MG63 (cell line): ENCODE results near the gene TSPEAR. TPM values are rescaled to one million over a fixed set of nuclear protein-coding genes. Genes with fewer than 3 reads are reported as not detected.

Source experiments
- DNase-seq: peaks from one replicate; pipeline ENCODE4 v3.0.0-alpha.2; 2020
- H3K27me3 ChIP-seq: fragments of 250-450 bp; sonication (Bioruptor Pico); 2 replicates; pipeline ENCODE4 v1.5.1; 2020; ENCODE audit warnings: mild to moderate bottlenecking, moderate library complexity
- H3K36me3 ChIP-seq: fragments of 250-450 bp; sonication (Bioruptor Pico); 2 replicates; pipeline ENCODE4 v1.5.1; 2020; ENCODE audit warnings: mild to moderate bottlenecking, moderate library complexity
- H3K4me3 ChIP-seq: fragments of 250-450 bp; sonication (Bioruptor Pico); 2 replicates; pipeline ENCODE4 v1.5.1; 2020; ENCODE audit warnings: mild to moderate bottlenecking, moderate library complexity
- H3K9me3 ChIP-seq: fragments of 250-450 bp; sonication (Bioruptor Pico); 2 replicates; pipeline ENCODE4 v1.5.1; 2020; ENCODE audit warnings: mild to moderate bottlenecking, moderate library complexity
- total RNA-seq: library from RNA; depleted of rRNA; stranded (reverse); fragments of >200 nt; shearing (Covaris generic); gene quantifications from 2 replicates; pipeline ENCODE4 v1.2.3, GENCODE V29; 2014; ENCODE audit warnings: low replicate concordance; rRNA removed

TSPEAR gene
- total RNA-seq, 1 experiment from 2014 or later = not detected

GRCh38 chr21:44454058-44454457 is 257.3 kb downstream of the TSPEAR start:
- no peak overlapping the region for H3K4me3 ChIP-seq
- peaks cover 13% of the 10 kb centered on the region for H3K9me3 ChIP-seq
- peaks cover 24% of the 10 kb centered on the region for H3K27me3 ChIP-seq
- no peak for DNase-seq
- no peaks in the 10 kb centered on the region for H3K36me3 ChIP-seq

- peaks cover 26% of the 10 kb centered on the region for H3K27me3 ChIP-seq
- no peaks in the 10 kb centered on the region for H3K36me3 ChIP-seq
- no peak for DNase-seq
- H3K9me3 ChIP-seq = peaks cover 13% of the 10 kb centered on the region
- H3K4me3 ChIP-seq = no peak overlapping the region
Observed at GRCh38 chr21:44453120-44453519, 258.3 kb downstream of the TSPEAR start.

DNA sequence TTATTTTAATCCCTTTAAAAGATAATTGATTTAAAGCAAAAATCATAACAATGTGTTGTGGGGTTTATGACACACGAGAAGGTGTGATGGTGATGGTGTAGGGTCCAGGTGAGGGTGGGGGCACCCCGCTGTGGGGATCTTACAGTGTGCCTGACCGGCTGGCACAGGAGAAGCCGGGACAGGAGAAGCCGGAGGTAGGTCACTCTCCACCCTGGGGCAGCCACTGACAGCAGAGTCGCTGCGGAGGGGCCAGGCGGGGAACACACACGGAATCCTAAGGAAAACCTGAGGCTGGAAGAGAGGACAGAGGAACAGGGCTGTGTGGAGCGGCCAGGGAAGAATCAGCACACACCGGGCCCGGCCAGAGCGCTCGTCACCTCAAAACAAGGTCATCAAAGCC is 260.4 kb downstream of the TSPEAR start:
- no peak overlapping the region for H3K4me3 ChIP-seq
- DNase-seq = no peak
- peaks cover 35% of the 10 kb centered on the region for H3K27me3 ChIP-seq
- peaks cover 13% of the 10 kb centered on the region for H3K9me3 ChIP-seq
- no peaks in the 10 kb centered on the region for H3K36me3 ChIP-seq

GRCh38 chr21:44450402-44450801 is 261.0 kb downstream of the TSPEAR start:
- Histone ChIP-seq H3K27me3 (peaks cover 35% of the 10 kb centered on the region), H3K9me3 (peaks cover 13% of the 10 kb centered on the region), H3K4me3 (no peak overlapping the region), H3K36me3 (no peaks in the 10 kb centered on the region)
- DNase-seq = no peak

DNA sequence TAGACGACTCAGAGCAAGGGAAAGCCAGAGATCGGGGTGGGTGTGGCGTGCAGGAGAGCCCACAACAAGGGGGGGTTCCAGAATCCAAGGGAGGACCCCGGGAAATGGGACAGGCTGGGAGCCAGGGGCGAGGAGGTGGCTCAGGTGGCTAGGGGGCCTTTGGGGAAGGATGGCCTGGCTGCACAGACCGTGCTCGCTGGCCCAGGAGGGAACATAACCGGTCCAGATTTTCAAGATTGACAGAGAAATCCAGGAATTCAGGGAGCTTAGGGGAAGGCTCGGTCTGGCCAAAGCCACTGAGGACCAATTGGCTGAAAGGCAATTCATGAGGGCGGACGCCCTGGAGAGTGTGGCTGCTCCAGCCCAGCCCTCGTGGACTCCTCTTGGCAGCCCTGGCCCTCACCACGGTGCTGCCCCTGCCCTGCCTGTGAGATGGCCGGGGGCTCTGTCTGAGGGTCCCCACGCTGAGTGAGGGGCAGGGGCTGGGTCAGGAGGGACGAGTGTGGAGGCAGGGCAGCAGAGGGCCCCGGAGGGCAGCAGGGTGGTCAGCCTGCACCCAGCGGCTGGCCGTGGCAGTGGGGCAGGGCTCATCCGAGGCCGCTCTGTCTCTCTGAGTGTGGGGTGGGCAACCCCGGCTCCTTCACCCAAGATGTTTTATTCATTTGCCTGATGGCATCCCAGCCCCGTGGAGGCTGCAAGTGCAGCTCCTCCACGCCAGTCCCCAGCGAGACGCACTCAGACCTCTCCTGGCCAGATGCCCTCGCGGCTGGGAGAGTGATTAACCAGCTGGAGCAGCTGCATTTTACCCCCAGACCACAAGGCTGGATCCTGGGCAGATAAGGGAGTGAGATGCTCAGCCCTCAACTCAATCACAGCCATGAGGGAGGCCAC is 261.7 kb downstream of the TSPEAR start:
- Histone ChIP-seq H3K4me3 (no peak overlapping the region), H3K9me3 (peaks cover 12% of the 10 kb centered on the region), H3K36me3 (no peaks in the 10 kb centered on the region), H3K27me3 (peaks cover 34% of the 10 kb centered on the region)
- no peak for DNase-seq

- Histone ChIP-seq H3K27me3 (peaks cover 23% of the 10 kb centered on the region), H3K36me3 (no peaks in the 10 kb centered on the region), H3K4me3 (no peak overlapping the region), H3K9me3 (peaks cover 2% of the 10 kb centered on the region; the same call in 1 of the 2 replicates)
- DNase-seq = no peak
Observed at GRCh38 chr21:44448651-44449131, 262.7 kb downstream of the TSPEAR start.

Other genes starting within 250 kb of the TSPEAR start
- not detected in 2 replicates for gene KRTAP10-1, start 171.4 kb downstream of the TSPEAR start, total RNA-seq
- not detected in 2 replicates for gene KRTAP10-2, start 160.1 kb downstream of the TSPEAR start, total RNA-seq
- not detected in 2 replicates for gene KRTAP10-3, start 152.8 kb downstream of the TSPEAR start, total RNA-seq
- not detected in 2 replicates for gene KRTAP10-4, start 137.8 kb downstream of the TSPEAR start, total RNA-seq
- not detected in 2 replicates for gene KRTAP10-5, start 131.0 kb downstream of the TSPEAR start, total RNA-seq
- not detected in 2 replicates for gene KRTAP10-6, start 119.1 kb downstream of the TSPEAR start, total RNA-seq
- gene KRTAP10-7, start 111.0 kb downstream of the TSPEAR start, total RNA-seq = not detected in 2 replicates
- gene KRTAP10-8, start 99.5 kb downstream of the TSPEAR start, total RNA-seq = not detected in 2 replicates
- not detected in 2 replicates for gene KRTAP10-9, start 84.5 kb downstream of the TSPEAR start, total RNA-seq
- gene KRTAP10-10, start 74.2 kb downstream of the TSPEAR start, total RNA-seq = not detected in 2 replicates
- gene KRTAP10-11, start 65.2 kb downstream of the TSPEAR start, total RNA-seq = not detected in 2 replicates
- gene KRTAP12-4, start 56.9 kb downstream of the TSPEAR start, total RNA-seq = not detected in 2 replicates
- not detected in 2 replicates for gene KRTAP12-3, start 53.6 kb downstream of the TSPEAR start, total RNA-seq
- gene KRTAP12-2, start 44.6 kb downstream of the TSPEAR start, total RNA-seq = not detected in 2 replicates
- not detected in 2 replicates for gene KRTAP12-1, start 29.4 kb downstream of the TSPEAR start, total RNA-seq
- gene KRTAP10-12, start 14.4 kb downstream of the TSPEAR start, total RNA-seq = not detected in 2 replicates
- gene UBE2G2, start 90.2 kb upstream of the TSPEAR start, total RNA-seq = 59.9 and 76.0 TPM in 2 replicates
- 153 and 197 TPM in 2 replicates for gene SUMO3, start 106.5 kb upstream of the TSPEAR start, total RNA-seq
- 396 and 445 TPM in 2 replicates for gene PTTG1IP, start 162.1 kb upstream of the TSPEAR start, total RNA-seq
- 4.3 and 12.9 TPM in 2 replicates for gene ITGB2, start 209.3 kb upstream of the TSPEAR start, total RNA-seq
- 27.8 and 55.6 TPM in 2 replicates for gene SLX9, start 228.5 kb upstream of the TSPEAR start, total RNA-seq